AG04450 (cell line): Measurements from ENCODE around the gene WNT3. TPM values are rescaled to one million over a fixed set of nuclear protein-coding genes. Genes with fewer than 3 reads are reported as not detected.
"Not testable (repeated sequence)": the region's sequence is repeated elsewhere in the genome, so short reads cannot be mapped to it uniquely, and the experiment has no call there.

Experiments used
- CTCF ChIA-PET: fragments of 300-600, 350-600 bp; formaldehyde crosslinking; extraction: SDS; loops from one replicate; lab custom pipeline; 2022; ENCODE audit warnings: antibody characterized with exemption, inconsistent platforms; lab: Charles Lee
- POLR2A ChIA-PET: fragments of 350-600 bp; formaldehyde crosslinking; extraction: SDS; loops from one replicate; lab custom pipeline; 2021; ENCODE audit warnings: antibody characterized with exemption, inconsistent platforms; lab: Yijun Ruan, JAX
- DNase-seq: peaks from one replicate; pipeline ENCODE4 v3.0.0-alpha.2; 2011; ENCODE audit warnings: low read depth, low spot score
- H3K27ac ChIP-seq: one replicate; pipeline ENCODE4 v1.5.1; 2012; ENCODE audit warnings: low read depth, low read length, control low read depth
- H3K27me3 ChIP-seq: one replicate; pipeline ENCODE4 v1.6.0; 2012; ENCODE audit warnings: low read length; ENCODE audit not compliant: control insufficient read depth, insufficient read depth
- H3K4me3 ChIP-seq: 2 replicates; pipeline ENCODE4 v1.5.1; 2011; ENCODE audit warnings: mild to moderate bottlenecking, low read depth, low read length, control low read depth
- H3K9me3 ChIP-seq: 2 replicates; pipeline ENCODE4 v1.5.1; 2012; ENCODE audit warnings: low read length; ENCODE audit not compliant: control insufficient read depth, insufficient read depth
- polyA plus RNA-seq: library from polyadenylated mRNA; depleted of rRNA; stranded (reverse); fragments of >200 nt; gene quantifications from 2 replicates; pipeline ENCODE4 v1.2.3, GENCODE V29; 2011
- TF ChIP-seq, protein P1 (sequence below): IDR thresholded peaks from 2 replicates; pipeline ENCODE4 v1.5.1; 2011; ENCODE audit warnings: low read depth, low read length, control low read depth, inconsistent platforms

WNT3 gene
- polyA plus RNA-seq, 1 experiment: 1.4 TPM

DNA sequence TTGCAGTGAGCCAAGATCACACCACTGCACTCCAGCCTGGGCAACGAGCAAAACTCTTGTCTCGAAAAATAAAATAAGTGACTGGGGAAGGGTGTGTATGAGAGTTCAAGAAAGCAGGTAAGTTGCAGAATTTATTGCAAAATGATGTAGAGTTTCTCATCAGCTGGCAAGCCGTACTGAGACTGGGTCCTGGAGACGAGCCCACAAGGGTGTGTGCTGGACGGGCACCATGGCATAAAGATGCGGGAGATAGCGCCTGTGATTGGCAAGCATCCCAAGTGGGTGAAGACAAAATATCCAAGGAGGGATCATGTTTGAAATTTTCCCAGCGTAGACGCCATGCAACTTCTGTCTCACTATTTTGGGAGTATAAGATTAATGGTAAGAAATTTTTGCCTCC is 59.4 kb downstream of the WNT3 start:
- no peaks in the 10 kb centered on the region for H3K9me3 ChIP-seq
- no peaks in the 10 kb centered on the region for H3K27me3 ChIP-seq
- DNase-seq: no peak
- POLR2A ChIA-PET: no interaction called here
- no peak overlapping the region for H3K27ac ChIP-seq
- TF ChIP-seq, protein P1, sequence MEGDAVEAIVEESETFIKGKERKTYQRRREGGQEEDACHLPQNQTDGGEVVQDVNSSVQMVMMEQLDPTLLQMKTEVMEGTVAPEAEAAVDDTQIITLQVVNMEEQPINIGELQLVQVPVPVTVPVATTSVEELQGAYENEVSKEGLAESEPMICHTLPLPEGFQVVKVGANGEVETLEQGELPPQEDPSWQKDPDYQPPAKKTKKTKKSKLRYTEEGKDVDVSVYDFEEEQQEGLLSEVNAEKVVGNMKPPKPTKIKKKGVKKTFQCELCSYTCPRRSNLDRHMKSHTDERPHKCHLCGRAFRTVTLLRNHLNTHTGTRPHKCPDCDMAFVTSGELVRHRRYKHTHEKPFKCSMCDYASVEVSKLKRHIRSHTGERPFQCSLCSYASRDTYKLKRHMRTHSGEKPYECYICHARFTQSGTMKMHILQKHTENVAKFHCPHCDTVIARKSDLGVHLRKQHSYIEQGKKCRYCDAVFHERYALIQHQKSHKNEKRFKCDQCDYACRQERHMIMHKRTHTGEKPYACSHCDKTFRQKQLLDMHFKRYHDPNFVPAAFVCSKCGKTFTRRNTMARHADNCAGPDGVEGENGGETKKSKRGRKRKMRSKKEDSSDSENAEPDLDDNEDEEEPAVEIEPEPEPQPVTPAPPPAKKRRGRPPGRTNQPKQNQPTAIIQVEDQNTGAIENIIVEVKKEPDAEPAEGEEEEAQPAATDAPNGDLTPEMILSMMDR: no peak
- CTCF ChIA-PET: no interaction called here
- H3K4me3 ChIP-seq: no peak overlapping the region

DNA sequence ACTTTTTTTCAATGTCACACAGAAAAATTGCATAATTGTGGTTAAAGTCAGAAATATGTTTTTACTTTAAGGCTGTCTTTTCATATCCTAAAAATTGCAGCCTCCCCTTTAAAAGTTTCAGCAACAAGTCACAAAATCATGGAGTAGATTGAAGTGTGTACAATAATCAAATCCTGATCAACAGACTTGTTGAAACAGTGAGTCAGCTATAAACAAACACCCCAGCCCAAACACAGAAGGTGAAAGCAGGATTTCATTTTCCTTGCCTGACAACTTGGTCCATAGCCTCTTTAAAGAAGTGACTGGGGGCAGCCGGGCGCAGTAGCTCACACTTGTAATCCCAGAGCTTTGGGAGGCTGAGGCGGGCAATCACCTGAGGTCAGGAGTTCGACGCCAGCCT is 59.9 kb downstream of the WNT3 start:
- H3K9me3 ChIP-seq: no peaks in the 10 kb centered on the region
- H3K27me3 ChIP-seq: no peaks in the 10 kb centered on the region
- CTCF ChIA-PET: no interaction called here
- TF ChIP-seq, protein P1: no peak
- H3K4me3 ChIP-seq: no peak overlapping the region
- DNase-seq: no peak
- no peak overlapping the region for H3K27ac ChIP-seq
- POLR2A ChIA-PET: no interaction called here

DNA sequence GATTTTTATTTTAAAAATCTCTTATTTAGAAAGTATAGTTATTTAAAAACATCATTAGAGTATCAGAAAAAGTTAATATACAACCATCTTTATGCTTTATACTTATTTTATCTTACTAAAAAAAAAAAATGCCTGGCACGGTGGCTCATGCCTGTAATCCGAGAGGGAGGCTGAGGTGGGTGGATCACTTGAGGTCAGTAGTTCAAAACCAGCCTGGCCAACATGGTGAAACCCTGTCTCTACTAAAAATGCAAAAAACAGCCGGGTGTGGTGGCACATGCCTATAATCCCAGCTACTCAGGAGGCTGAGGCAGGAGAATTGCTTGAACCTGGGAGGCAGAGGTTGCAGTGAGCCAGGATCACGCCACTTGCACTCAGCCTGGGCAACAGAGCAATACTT is 60.9 kb downstream of the WNT3 start:
- POLR2A ChIA-PET, CTCF ChIA-PET: not testable (repeated sequence)

DNA sequence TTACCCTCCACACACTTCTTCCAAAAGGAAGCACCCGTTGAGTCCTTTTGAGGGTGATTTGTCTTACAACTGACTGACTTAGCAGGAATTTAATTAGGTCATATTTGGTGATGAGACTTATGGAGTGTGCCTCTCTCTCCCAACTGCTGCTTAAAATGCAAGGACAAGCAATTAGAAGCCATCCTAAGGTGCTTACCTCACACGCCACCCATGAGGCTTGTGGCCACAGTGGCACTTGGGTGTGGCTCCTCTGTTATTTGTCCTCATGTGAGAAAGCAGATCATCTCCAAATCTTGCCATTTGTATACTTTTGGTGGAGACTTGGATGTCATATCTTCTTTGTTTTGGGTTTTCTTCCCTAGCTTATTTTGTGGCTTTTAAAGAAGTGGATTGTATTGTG is 61.6 kb downstream of the WNT3 start:
- Histone ChIP-seq H3K9me3 (no peaks in the 10 kb centered on the region), H3K27ac (no peak overlapping the region), H3K4me3 (no peak overlapping the region), H3K27me3 (no peaks in the 10 kb centered on the region)
- DNase-seq: no peak
- ChIA-PET CTCF (no interaction called here), POLR2A (no interaction called here)
- TF ChIP-seq, protein P1: no peak

More for the DNA sequence above, 60.9 kb downstream of the WNT3 start:
- not testable (repeated sequence) for H3K4me3 ChIP-seq, H3K27me3 ChIP-seq, H3K9me3 ChIP-seq, DNase-seq, H3K27ac ChIP-seq

DNA sequence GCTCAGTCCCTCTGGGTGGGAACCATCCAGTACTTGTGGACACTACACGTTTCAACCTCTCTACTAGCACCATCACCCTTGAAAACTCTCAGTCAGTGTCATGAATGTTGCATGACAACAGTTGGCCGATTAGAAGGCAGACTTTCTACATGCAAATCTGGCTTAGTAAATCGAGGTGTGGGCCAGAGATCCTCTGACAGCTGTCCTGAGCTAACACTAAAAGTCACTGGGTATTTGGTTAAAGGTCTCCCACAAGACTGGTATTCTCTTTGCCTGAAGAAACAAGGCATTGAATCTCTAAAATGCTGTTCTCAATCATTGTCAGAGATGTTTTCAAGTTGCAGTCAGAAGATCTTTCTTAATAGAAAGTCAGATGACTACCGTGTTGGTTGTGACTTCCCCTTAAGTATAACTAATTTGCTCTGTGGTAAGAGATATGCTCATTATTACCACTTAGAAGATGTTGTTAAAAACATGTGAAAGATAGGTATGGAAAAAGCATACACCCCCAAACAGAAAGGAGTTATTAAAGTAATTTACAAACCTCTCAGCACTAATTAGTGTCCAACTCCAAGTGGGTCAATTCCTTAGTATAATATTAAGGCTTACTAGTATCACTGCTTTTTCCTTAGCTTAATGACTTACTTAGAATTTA is 62.3 kb downstream of the WNT3 start:
- ChIA-PET POLR2A (no interaction called here), CTCF (no interaction called here)
- no peak for DNase-seq
- Histone ChIP-seq H3K4me3 (no peak overlapping the region), H3K9me3 (no peaks in the 10 kb centered on the region), H3K27ac (no peak overlapping the region), H3K27me3 (no peaks in the 10 kb centered on the region)
- TF ChIP-seq, protein P1: no peak
